K562 (cell line): ENCODE data around the gene RAP1A. TPM values are rescaled to one million over a fixed set of nuclear protein-coding genes. Genes with fewer than 3 reads are reported as not detected.

Experiments used
- ATAC-seq: fragments of 200-7000 bp; cut with Tn5 transposase; 3 replicates; pipeline ENCODE4 v1.9.1; 2020; ENCODE audit warnings: moderate library complexity
- BruUV-seq: library from RNA; stranded (reverse); fragments of 400-500 nt; replicated peaks from 2 replicates; lab custom pipeline; 2021; lab: Mats Ljungman, UMichigan
- CTCF ChIA-PET: fragments of 300-600 bp; formaldehyde crosslinking; extraction: SDS; loops from one replicate; lab custom pipeline; 2021; ENCODE audit warnings: low intra/inter-chr PET ratio; lab: Yijun Ruan, JAX
- POLR2A ChIA-PET: fragments of 300-600, 350-650 bp; sonication (Branson Sonifier 250); formaldehyde crosslinking; extraction: SDS; loops from one replicate; lab custom pipeline; 2021; ENCODE audit warnings: antibody characterized with exemption, inconsistent platforms; lab: Yijun Ruan, JAX
- DNase-seq, 4 experiments: peaks; one replicate each; pipeline versions ENCODE4 v3.0.0 to v3.0.0-alpha.2; 2011 to 2018; ENCODE audit warnings: low spot score in 3 of 4, mixed read lengths in 3 of 4; ENCODE audit errors: extremely low read depth in 1 of 4
- FAIRE-seq: peaks from 2 replicates; lab custom pipeline; 2011; peaks lifted over from hg19 to GRCh38; lab: Jason Lieb, UNC
- H2AFZ ChIP-seq: 2 replicates; pipeline ENCODE4 v1.6.0; 2011; ENCODE audit warnings: low read depth, low read length, control low read depth, inconsistent platforms
- H3K27ac ChIP-seq: fragments of 200-600 bp; 3 replicates; pipeline ENCODE4 v1.8.0; 2011; ENCODE audit warnings: low read depth, mild to moderate bottlenecking, control low read depth, inconsistent platforms, low read length, moderate library complexity, mixed read lengths; ENCODE audit errors: extremely low read depth
- H3K27me3 ChIP-seq, 2 experiments: fragments of 300-600 bp in 1 of 2; 2 replicates in 1 of 2; 3 replicates in 1 of 2; pipeline versions ENCODE4 v1.6.0 to v1.8.0; 2011; ENCODE audit warnings: inconsistent platforms in 2 of 2, low read length in 2 of 2, mild to moderate bottlenecking in 1 of 2, mixed read lengths in 1 of 2, moderate library complexity in 1 of 2; ENCODE audit not compliant: control insufficient read depth in 2 of 2, insufficient read depth in 2 of 2
- H3K36me3 ChIP-seq: fragments of 300-600 bp; 3 replicates; pipeline ENCODE4 v1.8.0; 2011; ENCODE audit warnings: mild to moderate bottlenecking, low read length, inconsistent platforms; ENCODE audit not compliant: control insufficient read depth, insufficient read depth
- H3K4me1 ChIP-seq, 2 experiments: fragments of 200-600 bp in 1 of 2; replicated peaks in 1 of 2; 2 replicates in 1 of 2; 3 replicates in 1 of 2; pipeline versions ENCODE4 v1.5.1 to v1.8.0; 2011; ENCODE audit warnings: inconsistent platforms in 2 of 2, low read length in 2 of 2, mild to moderate bottlenecking in 1 of 2, mixed read lengths in 1 of 2, moderate library complexity in 1 of 2; ENCODE audit not compliant: control insufficient read depth in 2 of 2, insufficient read depth in 2 of 2
- H3K4me2 ChIP-seq: 2 replicates; pipeline ENCODE4 v1.6.1; 2011; ENCODE audit warnings: low read length, control low read depth, inconsistent platforms, mixed read lengths; ENCODE audit not compliant: insufficient read depth
- H3K4me3 ChIP-seq: fragments of 200-600 bp; sonication (generic), shearing (Covaris generic); 2 replicates; pipeline ENCODE4 v1.5.1; 2016; ENCODE audit warnings: control low read depth, inconsistent platforms
- H3K79me2 ChIP-seq: fragments of 200-600 bp; 3 replicates; pipeline ENCODE4 v1.8.0; 2011; ENCODE audit warnings: low read length, inconsistent platforms; ENCODE audit not compliant: control insufficient read depth, insufficient read depth
- H3K9ac ChIP-seq, 2 experiments: 2 replicates each; pipeline versions ENCODE4 v1.6.0 to v1.6.1; 2011; ENCODE audit warnings: low read depth in 2 of 2, low read length in 2 of 2, control low read depth in 1 of 2, inconsistent platforms in 1 of 2, mild to moderate bottlenecking in 1 of 2, mixed read lengths in 1 of 2; ENCODE audit not compliant: insufficient read depth in 1 of 2
- H3K9me1 ChIP-seq: one replicate; pipeline ENCODE4 v1.6.0; 2011; ENCODE audit warnings: inconsistent platforms, mild to moderate bottlenecking, low read length, moderate library complexity; ENCODE audit not compliant: control insufficient read depth, insufficient read depth
- H3K9me3 ChIP-seq: replicated peaks from 2 replicates; pipeline ENCODE4 v1.5.1; 2011; ENCODE audit warnings: low read depth, low read length, inconsistent platforms; ENCODE audit not compliant: control insufficient read depth, insufficient read depth
- H4K20me1 ChIP-seq: replicated peaks from 2 replicates; pipeline ENCODE4 v1.6.1; 2011; ENCODE audit warnings: low read length, inconsistent platforms, mixed read lengths; ENCODE audit not compliant: control insufficient read depth, insufficient read depth
- ETS1 ChIP-seq: conservative IDR thresholded peaks from 2 replicates; pipeline ENCODE4 v1.6.1; 2011; ENCODE audit warnings: low read depth, mild to moderate bottlenecking, low read length; ENCODE audit not compliant: control insufficient read depth
- GABPB2 ChIP-seq: fragments of 250-450 bp; sonication (Bioruptor Pico); conservative IDR thresholded peaks from 2 replicates; pipeline ENCODE4 v1.5.1; 2021; ENCODE audit warnings: mild to moderate bottlenecking
- HCFC1 ChIP-seq: IDR thresholded peaks from 2 replicates; pipeline ENCODE4 v1.6.1; 2012; ENCODE audit warnings: low read depth, low read length, improper control_type of control experiment
- PCBP2 ChIP-seq: fragments of 200-400 bp; formaldehyde crosslinking; IDR thresholded peaks from 2 replicates; pipeline ENCODE4 v1.6.1; 2018; ENCODE audit warnings: low read length, low read depth, mild to moderate bottlenecking, moderate library complexity; ENCODE audit not compliant: poor library complexity, severe bottlenecking
- PREB ChIP-seq: sonication (generic); formaldehyde crosslinking; IDR thresholded peaks from 2 replicates; pipeline ENCODE4 v1.8.1; 2023; ENCODE audit warnings: mild to moderate bottlenecking, missing genetic modification reagents
- PURB ChIP-seq: sonication (generic); formaldehyde crosslinking; IDR thresholded peaks from 2 replicates; pipeline ENCODE4 v1.9.0; 2021; ENCODE audit warnings: low read depth, mild to moderate bottlenecking, missing genetic modification reagents
- TAF7 ChIP-seq: fragments of 450-650 bp; IDR thresholded peaks from 2 replicates; pipeline ENCODE4 v1.6.1; 2016; ENCODE audit warnings: missing genetic modification characterization, missing compliant biosample characterization
- TCF7L2 ChIP-seq: fragments of 150-350 bp; IDR thresholded peaks from 2 replicates; pipeline ENCODE4 v1.6.1; 2016; ENCODE audit warnings: low read depth, mild to moderate bottlenecking, low read length, moderate library complexity
- WGBS: fragments of 100-300 bp; shearing (Covaris generic); methylation state at CpG from one replicate; pipeline ENCODE4 v1.1.6; 2016; ENCODE audit warnings: low coverage, mixed read lengths; ENCODE audit not compliant: insufficient coverage; ENCODE audit errors: missing lambda C conversion rate; 5-methylcytosine and 5-hydroxymethylcytosine counted together
- in situ Hi-C: fragments of 300-500 bp; cut with MboI; formaldehyde crosslinking; loops from 4 replicates; pipeline ENCODE4 v1.15.0; 2018; ENCODE audit warnings: inconsistent platforms, mixed read lengths
- intact Hi-C: fragments of 100-400 bp; cut with micrococcal nuclease; formaldehyde crosslinking; loops from 2 replicates; pipeline ENCODE4 v1.14.2; 2022
- polyA plus RNA-seq, 8 experiments: library from polyadenylated mRNA; depleted of rRNA in 4 of 8; stranded (reverse) in 5 of 8; unstranded in 3 of 8; fragments of >200 nt; fragmentation: Nextera tagmentation in 2 of 8; fragmentation: Illumina TruSeq in 1 of 8; extraction: Ambion mirVana in 2 of 8; extraction: Trizol in 1 of 8; gene quantifications; 2 replicates each; pipeline versions ENCODE4 v1.2.1 to v1.2.3, GENCODE V29; 2011 to 2014; ENCODE audit warnings: inconsistent platforms in 1 of 8, missing spikeins in 1 of 8
- total RNA-seq, 7 experiments: library from RNA; depleted of rRNA in 6 of 7; stranded (reverse); fragments of >200 nt in 6 of 7; fragmentation: Illumina TruSeq in 2 of 7; extraction: Trizol in 2 of 7; gene quantifications; 2 replicates each; pipeline versions ENCODE4 v1.2.1 to v1.2.3, GENCODE V29; 2011 to 2021; ENCODE audit warnings: low replicate concordance in 1 of 7

RAP1A gene
- total and polyA plus RNA-seq, 9 of the 15 experiments (the other 6 are each of a cell fraction or from before 2014, with no cell fraction given), result 13.4 to 86.2 (median 32.5) TPM

GRCh38 chr1:111581166-111581565 lies 38.4 kb upstream of the RAP1A start:
- Histone ChIP-seq H4K20me1 (no peaks in the 10 kb centered on the region), H3K36me3 (no peaks in the 10 kb centered on the region), H3K4me3 (no peak overlapping the region), H3K79me2 (no peaks in the 10 kb centered on the region), H3K9ac (no peak overlapping the region), H3K4me2 (no peak overlapping the region), H3K9me3 (no peaks in the 10 kb centered on the region), H2AFZ (no peak overlapping the region), H3K9me1 (no peaks in the 10 kb centered on the region), H3K4me1 (peaks cover 0 to 3% of the 10 kb centered on the region in 2 experiments; a peak in 2 of 5 replicates), H3K27me3 (no peaks in the 10 kb centered on the region), H3K27ac (no peak overlapping the region)
- ATAC-seq (no peak), DNase-seq (no peak), FAIRE-seq (no peak)
- TF ChIP-seq GABPB2 (CRISPR knock-in tag), result no peak
- no peak for TF ChIP-seq ETS1
- no peak for TF ChIP-seq TCF7L2
- no peak for TF ChIP-seq HCFC1
- no peak for TF ChIP-seq PCBP2
- no peak for TF ChIP-seq TAF7 (tag)
- TF ChIP-seq PURB, result no peak
- TF ChIP-seq PREB, result no peak
- no TSS peak for BruUV-seq
- CTCF ChIA-PET, result no interaction called here
- POLR2A ChIA-PET, result interaction anchor here (0.7 to 1.8 kb wide), 2 partner anchors 18 to 73 kb away, joined by 3 to 5 read pairs; no protein-coding TSS in a partner anchor
- intact Hi-C loops, result no loop called here
- WGBS, result 7% methylated on average over 2 of the region's 2 CpGs
- in situ Hi-C loops, result no loop called here
